Measurements from ENCODE around the gene BNC2.

- TF ChIP-seq EZH2 (optimal IDR thresholded peaks at IDR 0.05; ENCODE audit: low read depth, low read length) (no peak), CTCF (IDR thresholded peaks at IDR 0.05; ENCODE audit: low read length) (no peak), EZH2phosphoT487 (IDR thresholded peaks at IDR 0.05; ENCODE audit: low read length) (no peak)
These were observed 142.3 kb downstream of the BNC2 start for GRCh38 chr9:16728137-16728508.

All from MM.1S (cell line).